Measurements from ENCODE around the gene C3orf20.

Gene C3orf20

DNA sequence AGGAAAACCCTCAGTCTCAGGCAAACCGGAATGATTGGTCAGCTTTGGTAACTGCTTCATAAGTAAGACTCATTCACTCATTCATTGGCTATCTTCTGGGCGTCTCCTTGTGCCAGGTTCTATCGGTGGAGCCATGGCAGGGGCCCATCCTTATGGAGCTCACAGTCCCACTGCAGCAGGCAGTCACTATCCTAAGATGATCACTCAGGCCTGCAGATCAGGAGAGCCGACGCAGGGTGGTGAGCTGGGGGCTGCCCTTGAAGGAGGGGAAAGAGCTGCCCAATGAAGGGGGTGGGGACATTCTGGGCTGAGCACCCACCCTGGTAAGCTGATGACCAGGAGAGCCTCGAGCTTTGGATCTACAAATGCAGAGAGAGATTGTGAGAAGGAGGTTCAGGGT lies 123.3 kb downstream of the C3orf20 start:
- in situ Hi-C loops (cut with HindIII; ENCODE audit: low sequenced_read_pairs), result no loop called here
- TF ChIP-seq, protein P1, sequence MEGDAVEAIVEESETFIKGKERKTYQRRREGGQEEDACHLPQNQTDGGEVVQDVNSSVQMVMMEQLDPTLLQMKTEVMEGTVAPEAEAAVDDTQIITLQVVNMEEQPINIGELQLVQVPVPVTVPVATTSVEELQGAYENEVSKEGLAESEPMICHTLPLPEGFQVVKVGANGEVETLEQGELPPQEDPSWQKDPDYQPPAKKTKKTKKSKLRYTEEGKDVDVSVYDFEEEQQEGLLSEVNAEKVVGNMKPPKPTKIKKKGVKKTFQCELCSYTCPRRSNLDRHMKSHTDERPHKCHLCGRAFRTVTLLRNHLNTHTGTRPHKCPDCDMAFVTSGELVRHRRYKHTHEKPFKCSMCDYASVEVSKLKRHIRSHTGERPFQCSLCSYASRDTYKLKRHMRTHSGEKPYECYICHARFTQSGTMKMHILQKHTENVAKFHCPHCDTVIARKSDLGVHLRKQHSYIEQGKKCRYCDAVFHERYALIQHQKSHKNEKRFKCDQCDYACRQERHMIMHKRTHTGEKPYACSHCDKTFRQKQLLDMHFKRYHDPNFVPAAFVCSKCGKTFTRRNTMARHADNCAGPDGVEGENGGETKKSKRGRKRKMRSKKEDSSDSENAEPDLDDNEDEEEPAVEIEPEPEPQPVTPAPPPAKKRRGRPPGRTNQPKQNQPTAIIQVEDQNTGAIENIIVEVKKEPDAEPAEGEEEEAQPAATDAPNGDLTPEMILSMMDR (IDR thresholded peaks at IDR 0.05; ENCODE audit: low read depth, low read length), result no peak
- no peak for DNase-seq (ENCODE audit: low read depth, low spot score)
- no peak overlapping the region for H3K4me3 ChIP-seq (ENCODE audit: low read depth, low read length)

DNA sequence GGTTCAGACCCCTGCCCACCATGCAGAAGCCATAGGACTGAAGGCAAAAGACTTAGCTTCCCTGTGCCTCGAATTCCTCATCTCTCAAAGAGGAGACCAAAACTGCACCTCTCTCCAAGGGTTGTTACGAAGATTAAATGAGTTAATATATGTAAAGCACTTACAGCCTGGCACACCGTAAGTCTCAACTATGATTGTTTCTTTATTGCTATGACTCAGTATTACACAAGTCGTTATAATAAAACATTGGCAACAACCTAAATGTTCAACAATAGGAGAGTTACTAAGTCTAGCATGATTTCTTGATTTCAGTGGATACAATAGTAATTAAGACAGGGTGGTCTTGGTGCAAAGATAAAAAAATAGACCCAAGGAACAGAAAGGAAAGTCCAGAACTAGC lies 124.2 kb downstream of the C3orf20 start:
- in situ Hi-C loops (cut with HindIII; ENCODE audit: low sequenced_read_pairs), result no loop called here
- TF ChIP-seq, protein P1 (IDR thresholded peaks at IDR 0.05; ENCODE audit: low read depth, low read length), result no peak
- DNase-seq (ENCODE audit: low read depth, low spot score), result no peak
- H3K4me3 ChIP-seq (ENCODE audit: low read depth, low read length), result no peak overlapping the region

DNA sequence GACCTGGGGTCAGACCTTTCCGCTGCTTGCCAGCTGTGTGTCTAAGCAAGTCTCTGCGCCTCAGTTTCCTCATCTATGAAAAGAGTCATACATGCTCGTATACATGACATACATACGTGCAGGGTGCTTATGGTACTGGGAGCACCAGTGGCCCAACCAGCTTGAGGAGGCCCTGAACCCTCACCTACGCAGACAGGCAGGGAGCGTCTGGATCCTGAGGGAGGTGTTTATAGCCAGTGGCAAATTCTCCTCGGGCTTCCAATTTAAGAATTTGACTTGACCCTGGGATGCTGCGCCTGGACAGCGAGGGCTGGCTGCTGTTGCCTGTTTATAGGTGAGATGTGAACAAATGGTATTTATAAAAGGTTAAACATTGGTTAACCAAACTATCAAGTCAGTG lies 126.1 kb downstream of the C3orf20 start:
- H3K4me3 ChIP-seq (ENCODE audit: low read depth, low read length), result no peak overlapping the region
- TF ChIP-seq, protein P1 (IDR thresholded peaks at IDR 0.05; ENCODE audit: low read depth, low read length), result no peak
- DNase-seq (ENCODE audit: low read depth, low spot score), result no peak
- in situ Hi-C loops (cut with HindIII; ENCODE audit: low sequenced_read_pairs), result no loop called here

DNA sequence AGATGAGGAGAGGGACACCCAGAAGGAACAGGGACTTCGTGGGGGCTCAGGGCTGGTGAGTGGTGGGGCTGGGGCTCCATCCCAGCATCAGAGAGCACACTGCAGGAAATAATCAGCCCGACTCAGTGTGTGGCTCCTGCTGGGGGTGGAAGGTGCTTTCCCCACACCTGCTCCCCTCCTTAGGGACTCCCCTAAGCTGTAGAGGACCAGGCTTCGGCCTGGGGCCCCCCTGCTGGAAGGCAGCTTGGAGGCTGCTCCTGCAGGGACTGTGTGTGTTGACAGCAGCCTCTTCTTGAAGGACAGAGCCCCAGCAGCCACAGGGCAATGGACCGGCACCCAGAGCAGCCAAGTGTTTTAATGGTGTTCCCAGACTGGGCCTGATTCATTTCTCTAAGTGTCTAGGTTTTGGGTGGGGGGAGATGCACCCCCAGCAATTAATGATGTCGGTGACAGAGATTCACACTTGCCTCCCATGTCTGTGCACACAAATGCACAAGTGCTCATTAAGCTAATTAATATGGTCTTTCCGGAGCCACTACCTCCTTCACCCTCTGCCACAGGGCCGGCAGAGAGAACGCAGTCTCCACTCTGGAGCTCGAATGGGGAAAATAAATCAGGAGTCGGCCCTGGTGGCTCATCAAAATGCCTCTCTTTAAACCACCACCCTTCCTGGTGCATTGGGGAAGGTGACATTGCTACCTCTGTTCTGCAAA lies 126.9 kb downstream of the C3orf20 start:
- TF ChIP-seq, protein P1 (IDR thresholded peaks at IDR 0.05; ENCODE audit: low read depth, low read length), result no peak
- in situ Hi-C loops (cut with HindIII; ENCODE audit: low sequenced_read_pairs), result no loop called here
- DNase-seq (ENCODE audit: low read depth, low spot score), result no peak
- no peak overlapping the region for H3K4me3 ChIP-seq (ENCODE audit: low read depth, low read length)

DNA sequence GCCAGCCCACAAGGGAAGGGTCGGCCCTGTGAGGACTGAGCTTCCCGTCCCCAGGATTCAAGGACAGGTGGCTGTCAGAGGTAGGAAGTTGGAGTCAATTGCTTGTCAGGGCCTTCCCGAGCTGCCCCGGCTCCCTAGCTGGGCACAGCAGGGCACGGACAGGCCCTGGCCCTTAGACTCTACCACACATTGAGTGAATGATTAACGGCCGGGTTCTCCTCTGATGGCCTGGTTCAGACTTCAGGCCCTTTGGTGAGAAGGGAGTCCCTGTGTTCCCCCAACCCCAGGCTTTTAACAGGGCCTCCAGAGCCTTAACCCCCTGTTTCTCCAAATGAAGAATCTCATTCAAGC lies 127.4 kb downstream of the C3orf20 start:
- in situ Hi-C loops (cut with HindIII; ENCODE audit: low sequenced_read_pairs), result no loop called here
- TF ChIP-seq, protein P1 (IDR thresholded peaks at IDR 0.05; ENCODE audit: low read depth, low read length), result no peak
- no peak for DNase-seq (ENCODE audit: low read depth, low spot score)
- no peak overlapping the region for H3K4me3 ChIP-seq (ENCODE audit: low read depth, low read length)

DNA sequence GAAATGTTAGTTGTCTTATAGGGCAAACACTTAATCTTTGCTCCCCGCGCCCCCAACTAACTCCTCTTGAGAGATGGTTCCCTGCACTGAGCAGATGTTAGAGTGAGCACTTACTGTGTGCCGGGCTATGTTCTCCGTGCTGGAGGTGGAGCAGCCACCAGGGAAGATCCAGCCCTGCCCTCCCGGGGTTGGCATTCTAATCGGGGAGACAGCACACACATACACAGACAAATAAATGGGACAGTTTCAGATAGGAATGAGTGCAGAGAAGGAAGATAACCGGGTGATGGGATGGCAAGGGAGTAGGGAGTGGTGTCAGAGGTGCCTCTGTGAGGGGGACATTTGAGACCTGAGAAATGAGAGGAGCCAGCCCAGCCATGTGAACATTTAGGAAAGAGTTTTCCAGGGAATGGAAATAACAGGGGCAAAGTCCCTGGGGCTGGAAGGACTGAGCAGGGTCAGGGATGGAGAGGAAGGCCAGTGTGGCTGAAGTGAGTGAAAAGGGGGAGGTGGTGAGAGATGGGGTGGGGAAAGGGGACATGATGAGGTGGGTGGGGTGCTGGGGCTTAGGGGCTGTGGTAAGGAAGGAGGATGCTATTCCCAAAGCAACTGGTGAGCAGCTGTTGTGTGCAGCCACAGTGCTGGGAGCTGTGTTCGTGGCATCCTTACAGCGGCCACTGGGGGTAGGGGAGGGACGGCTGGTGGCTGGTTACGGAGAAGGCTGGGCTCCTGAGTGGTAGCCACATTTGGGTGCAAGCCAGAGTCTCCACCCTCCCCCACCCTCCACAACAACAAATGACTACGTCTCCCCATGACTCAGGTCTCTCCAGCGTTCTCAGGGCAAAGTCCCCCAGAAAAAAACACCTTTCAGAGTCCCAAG lies 128.4 kb downstream of the C3orf20 start:
- DNase-seq (ENCODE audit: low read depth, low spot score), result no peak
- no peak overlapping the region for H3K4me3 ChIP-seq (ENCODE audit: low read depth, low read length)
- in situ Hi-C loops (cut with HindIII; ENCODE audit: low sequenced_read_pairs), result no loop called here
- TF ChIP-seq, protein P1 (IDR thresholded peaks at IDR 0.05; ENCODE audit: low read depth, low read length), result no peak

All from astrocyte of the spinal cord (primary cell).